Neural cell (in vitro differentiated cells): ENCODE measurements around the gene USP22.

Experiments used
- CTCF ChIP-seq: fragments of 450-650 bp; IDR thresholded peaks from 2 replicates; pipeline ENCODE4 v1.5.1; 2014; ENCODE audit warnings: antibody characterized with exemption, mild to moderate bottlenecking, moderate library complexity; ENCODE audit not compliant: poor library complexity, severe bottlenecking
- EZH2 ChIP-seq: fragments of 200-600, 300-800 bp; shearing (Covaris generic), sonication (generic); IDR thresholded peaks from 2 replicates; pipeline ENCODE4 v1.6.1; 2014; ENCODE audit warnings: antibody characterized with exemption, low read length, borderline replicate concordance, mild to moderate bottlenecking; ENCODE audit not compliant: insufficient read depth, poor library complexity, severe bottlenecking
- POLR2AphosphoS5 ChIP-seq: IDR thresholded peaks from 2 replicates; pipeline ENCODE4 v1.6.1; 2012
- RAD21 ChIP-seq: fragments of 450-650 bp; conservative IDR thresholded peaks from 2 replicates; pipeline ENCODE4 v1.6.1; 2014; ENCODE audit warnings: antibody characterized with exemption, mild to moderate bottlenecking, moderate library complexity
- REST ChIP-seq: IDR thresholded peaks from 2 replicates; pipeline ENCODE4 v1.6.1; 2012; ENCODE audit warnings: borderline replicate concordance

- TF ChIP-seq CTCF: no peak
- TF ChIP-seq POLR2AphosphoS5: peak; percentile 9
- TF ChIP-seq REST: no peak
- TF ChIP-seq RAD21: no peak
- no peak for TF ChIP-seq EZH2
Measured at GRCh38 chr17:21001111-21001812, 41.5 kb downstream of the USP22 start.
